ENCODE results near the gene RALBP1.

Gene RALBP1

GRCh38 chr18:9517869-9518268 lies 42.6 kb downstream of the RALBP1 start:
- Histone ChIP-seq H3K27ac (ENCODE audit: low read length) (no peak overlapping the region), H3K27me3 (ENCODE audit: insufficient read depth, low read length) (no peaks in the 10 kb centered on the region), H3K4me1 (ENCODE audit: insufficient read depth, low read length) (no peaks in the 10 kb centered on the region), H3K9ac (ENCODE audit: low read depth, low read length) (no peak overlapping the region), H3K36me3 (ENCODE audit: insufficient read depth, low read depth, low read length) (peaks cover 21% of the 10 kb centered on the region), H3K4me3 (ENCODE audit: low read length) (no peak overlapping the region), H3K9me3 (ENCODE audit: insufficient read depth, low read depth, low read length) (no peaks in the 10 kb centered on the region)

GRCh38 chr18:9519399-9519798 lies 44.1 kb downstream of the RALBP1 start:
- Histone ChIP-seq H3K4me3 (ENCODE audit: low read length) (no peak overlapping the region), H3K36me3 (ENCODE audit: insufficient read depth, low read depth, low read length) (peaks cover 21% of the 10 kb centered on the region), H3K9ac (ENCODE audit: low read depth, low read length) (no peak overlapping the region), H3K4me1 (ENCODE audit: insufficient read depth, low read length) (no peaks in the 10 kb centered on the region), H3K27ac (ENCODE audit: low read length) (no peak overlapping the region), H3K9me3 (ENCODE audit: insufficient read depth, low read depth, low read length) (no peaks in the 10 kb centered on the region), H3K27me3 (ENCODE audit: insufficient read depth, low read length) (no peaks in the 10 kb centered on the region)

- no peak overlapping the region for H3K4me3 ChIP-seq (ENCODE audit: low read length)
- no peaks in the 10 kb centered on the region for H3K27me3 ChIP-seq (ENCODE audit: insufficient read depth, low read length)
- H3K36me3 ChIP-seq (ENCODE audit: insufficient read depth, low read depth, low read length) = peaks cover 29% of the 10 kb centered on the region
- H3K4me1 ChIP-seq (ENCODE audit: insufficient read depth, low read length) = no peaks in the 10 kb centered on the region
- no peaks in the 10 kb centered on the region for H3K9me3 ChIP-seq (ENCODE audit: insufficient read depth, low read depth, low read length)
- H3K9ac ChIP-seq (ENCODE audit: low read depth, low read length) = no peak overlapping the region
- H3K27ac ChIP-seq (ENCODE audit: low read length) = no peak overlapping the region
These were observed 45.4 kb downstream of the RALBP1 start for GRCh38 chr18:9520666-9521065.

- H3K36me3 ChIP-seq (ENCODE audit: insufficient read depth, low read depth, low read length) = peaks cover 40% of the 10 kb centered on the region
- no peaks in the 10 kb centered on the region for H3K27me3 ChIP-seq (ENCODE audit: insufficient read depth, low read length)
- H3K9me3 ChIP-seq (ENCODE audit: insufficient read depth, low read depth, low read length) = peaks cover under 1% of the 10 kb centered on the region
- H3K9ac ChIP-seq (ENCODE audit: low read depth, low read length) = no peak overlapping the region
- H3K4me1 ChIP-seq (ENCODE audit: insufficient read depth, low read length) = no peaks in the 10 kb centered on the region
- no peak overlapping the region for H3K27ac ChIP-seq (ENCODE audit: low read length)
- no peak overlapping the region for H3K4me3 ChIP-seq (ENCODE audit: low read length)
These were observed 46.5 kb downstream of the RALBP1 start for GRCh38 chr18:9521770-9522169.

- Histone ChIP-seq H3K36me3 (ENCODE audit: insufficient read depth, low read depth, low read length) (peaks cover 43% of the 10 kb centered on the region), H3K4me3 (ENCODE audit: low read length) (no peak overlapping the region), H3K4me1 (ENCODE audit: insufficient read depth, low read length) (no peaks in the 10 kb centered on the region), H3K27me3 (ENCODE audit: insufficient read depth, low read length) (no peaks in the 10 kb centered on the region), H3K27ac (ENCODE audit: low read length) (no peak overlapping the region), H3K9me3 (ENCODE audit: insufficient read depth, low read depth, low read length) (peaks cover 12% of the 10 kb centered on the region), H3K9ac (ENCODE audit: low read depth, low read length) (no peak overlapping the region)
These were observed 47.6 kb downstream of the RALBP1 start for GRCh38 chr18:9522952-9523351.

- H3K9me3 ChIP-seq (ENCODE audit: insufficient read depth, low read depth, low read length) = peaks cover 20% of the 10 kb centered on the region
- H3K4me3 ChIP-seq (ENCODE audit: low read length) = no peak overlapping the region
- no peaks in the 10 kb centered on the region for H3K27me3 ChIP-seq (ENCODE audit: insufficient read depth, low read length)
- H3K27ac ChIP-seq (ENCODE audit: low read length) = no peak overlapping the region
- H3K9ac ChIP-seq (ENCODE audit: low read depth, low read length) = no peak overlapping the region
- no peaks in the 10 kb centered on the region for H3K4me1 ChIP-seq (ENCODE audit: insufficient read depth, low read length)
- peaks cover 64% of the 10 kb centered on the region for H3K36me3 ChIP-seq (ENCODE audit: insufficient read depth, low read depth, low read length)
These were observed 51.1 kb downstream of the RALBP1 start for GRCh38 chr18:9526458-9526857.

GRCh38 chr18:9530226-9531009 lies 55.1 kb downstream of the RALBP1 start:
- Histone ChIP-seq H3K27ac (ENCODE audit: low read length) (no peak overlapping the region), H3K36me3 (ENCODE audit: insufficient read depth, low read depth, low read length) (peaks cover 82% of the 10 kb centered on the region), H3K27me3 (ENCODE audit: insufficient read depth, low read length) (no peaks in the 10 kb centered on the region), H3K4me1 (ENCODE audit: insufficient read depth, low read length) (no peaks in the 10 kb centered on the region), H3K9ac (ENCODE audit: low read depth, low read length) (no peak overlapping the region), H3K9me3 (ENCODE audit: insufficient read depth, low read depth, low read length) (peaks cover 20% of the 10 kb centered on the region), H3K4me3 (ENCODE audit: low read length) (no peak overlapping the region)

- Histone ChIP-seq H3K9ac (ENCODE audit: low read depth, low read length) (no peak overlapping the region), H3K27me3 (ENCODE audit: insufficient read depth, low read length) (no peaks in the 10 kb centered on the region), H3K9me3 (ENCODE audit: insufficient read depth, low read depth, low read length) (peaks cover 18% of the 10 kb centered on the region), H3K36me3 (ENCODE audit: insufficient read depth, low read depth, low read length) (peaks cover 83% of the 10 kb centered on the region), H3K27ac (ENCODE audit: low read length) (no peak overlapping the region), H3K4me1 (ENCODE audit: insufficient read depth, low read length) (no peaks in the 10 kb centered on the region), H3K4me3 (ENCODE audit: low read length) (no peak overlapping the region)
These were observed 56.6 kb downstream of the RALBP1 start for GRCh38 chr18:9531791-9532410.

- H3K36me3 ChIP-seq (ENCODE audit: insufficient read depth, low read depth, low read length) = peaks cover 58% of the 10 kb centered on the region
- no peak overlapping the region for H3K9ac ChIP-seq (ENCODE audit: low read depth, low read length)
These were observed 59.5 kb downstream of the RALBP1 start for GRCh38 chr18:9534844-9535243.

GRCh38 chr18:9535430-9535991 lies 60.2 kb downstream of the RALBP1 start:
- no peak overlapping the region for H3K27ac ChIP-seq (ENCODE audit: low read length)
- peaks cover 51% of the 10 kb centered on the region for H3K36me3 ChIP-seq (ENCODE audit: insufficient read depth, low read depth, low read length)
- no peak overlapping the region for H3K9ac ChIP-seq (ENCODE audit: low read depth, low read length)

More at GRCh38 chr18:9534844-9535243, 59.5 kb downstream of the RALBP1 start:
- no peaks in the 10 kb centered on the region for H3K27me3 ChIP-seq (ENCODE audit: insufficient read depth, low read length)
- no peak overlapping the region for H3K4me3 ChIP-seq (ENCODE audit: low read length)
- H3K9me3 ChIP-seq (ENCODE audit: insufficient read depth, low read depth, low read length) = no peaks in the 10 kb centered on the region
- H3K27ac ChIP-seq (ENCODE audit: low read length) = no peak overlapping the region
- H3K4me1 ChIP-seq (ENCODE audit: insufficient read depth, low read length) = no peaks in the 10 kb centered on the region

GRCh38 chr18:9536354-9537152 lies 61.2 kb downstream of the RALBP1 start:
- H3K4me3 ChIP-seq (ENCODE audit: low read length) = no peak overlapping the region
- no peaks in the 10 kb centered on the region for H3K4me1 ChIP-seq (ENCODE audit: insufficient read depth, low read length)
- no peaks in the 10 kb centered on the region for H3K27me3 ChIP-seq (ENCODE audit: insufficient read depth, low read length)
- no peaks in the 10 kb centered on the region for H3K9me3 ChIP-seq (ENCODE audit: insufficient read depth, low read depth, low read length)
- H3K9ac ChIP-seq (ENCODE audit: low read depth, low read length) = no peak overlapping the region
- no peak overlapping the region for H3K27ac ChIP-seq (ENCODE audit: low read length)
- peaks cover 49% of the 10 kb centered on the region for H3K36me3 ChIP-seq (ENCODE audit: insufficient read depth, low read depth, low read length)

More at GRCh38 chr18:9535430-9535991, 60.2 kb downstream of the RALBP1 start:
- H3K4me3 ChIP-seq (ENCODE audit: low read length) = no peak overlapping the region
- no peaks in the 10 kb centered on the region for H3K9me3 ChIP-seq (ENCODE audit: insufficient read depth, low read depth, low read length)
- no peaks in the 10 kb centered on the region for H3K27me3 ChIP-seq (ENCODE audit: insufficient read depth, low read length)
- H3K4me1 ChIP-seq (ENCODE audit: insufficient read depth, low read length) = no peaks in the 10 kb centered on the region
